ENCODE measurements around the gene HOXA9. TPM values are rescaled to one million over a fixed set of nuclear protein-coding genes. Genes with fewer than 3 reads are reported as not detected.

HOXA9 gene
- total and polyA plus RNA-seq, 3 experiments from 2014 or later, result not detected

- H3K27ac ChIP-seq (ENCODE audit: low read depth, low read length), result no peak overlapping the region
- Mint-ChIP-seq H3K4me1 (peaks cover 19 to 26% (median 19%) of the 10 kb centered on the region in 3 donors), H3K4me3 (peak overlapping the region in 1 of 7 donors; percentile 34), H3K36me3 (no peaks in the 10 kb centered on the region), H3K9me3 (peaks cover 0 to 11% (median 3%) of the 10 kb centered on the region in 5 donors), H3K27ac (peak overlapping the region in 1 of 8 donors; percentile 23), H3K27me3 (peaks cover 58 to 75% of the 10 kb centered on the region in 2 donors)
- H3K36me3 ChIP-seq (ENCODE audit: insufficient read depth, low read length), result no peaks in the 10 kb centered on the region
- peak in 1 of 5 donors; percentile 18 for DNase-seq
- H3K9me3 ChIP-seq (ENCODE audit: low read length), result no peaks in the 10 kb centered on the region
- H3K27me3 ChIP-seq (ENCODE audit: insufficient read depth, low read length, poor library complexity, severe bottlenecking), result peaks cover 50% of the 10 kb centered on the region
- no peak overlapping the region for H3K4me3 ChIP-seq (ENCODE audit: low read length)
- POLR2A ChIA-PET, result no interaction called here
- H3K4me1 ChIP-seq (ENCODE audit: insufficient read depth, low read length), result peaks cover 29% of the 10 kb centered on the region
- CTCF ChIA-PET, result interaction anchor here (1.0 to 5.2 kb wide), 5 partner anchors 10 to 494 kb away, joined by 3 to 31 read pairs (median 4); no protein-coding TSS in a partner anchor
Observed at GRCh38 chr7:27176524-27176845, 11.1 kb upstream of the HOXA9 start.

GRCh38 chr7:27175626-27176523 is 10.5 kb upstream of the HOXA9 start:
- DNase-seq, result peak in 1 of 5 donors; percentile 24
- peaks cover 20 to 27% (median 22%) of the 10 kb centered on the region in 3 donors for H3K4me1 Mint-ChIP-seq
- H3K27ac ChIP-seq (ENCODE audit: low read depth, low read length), result no peak overlapping the region
- H3K9me3 Mint-ChIP-seq, result peaks cover 0 to 11% (median 3%) of the 10 kb centered on the region in 5 donors
- H3K27me3 Mint-ChIP-seq, result peaks cover 61 to 75% of the 10 kb centered on the region in 2 donors
- no peak overlapping the region for H3K4me3 ChIP-seq (ENCODE audit: low read length)
- H3K4me1 ChIP-seq (ENCODE audit: insufficient read depth, low read length), result peaks cover 29% of the 10 kb centered on the region
- no peaks in the 10 kb centered on the region for H3K36me3 ChIP-seq (ENCODE audit: insufficient read depth, low read length)
- H3K27ac Mint-ChIP-seq, result no peak overlapping the region
- H3K27me3 ChIP-seq (ENCODE audit: insufficient read depth, low read length, poor library complexity, severe bottlenecking), result peaks cover 56% of the 10 kb centered on the region
- H3K36me3 Mint-ChIP-seq, result no peaks in the 10 kb centered on the region
- ChIA-PET CTCF (interaction anchor here (1.0 to 5.2 kb wide), 7 partner anchors 9 to 493 kb away, joined by 3 to 31 read pairs (median 4); no protein-coding TSS in a partner anchor), POLR2A (no interaction called here)
- no peaks in the 10 kb centered on the region for H3K9me3 ChIP-seq (ENCODE audit: low read length)
- peak overlapping the region in 1 of 7 donors; percentile 54 for H3K4me3 Mint-ChIP-seq

- no peak overlapping the region for H3K27ac ChIP-seq (ENCODE audit: low read depth, low read length)
- no peaks in the 10 kb centered on the region for H3K36me3 ChIP-seq (ENCODE audit: insufficient read depth, low read length)
- no peaks in the 10 kb centered on the region for H3K36me3 Mint-ChIP-seq
- CTCF ChIA-PET, result interaction anchor here (0.8 to 5.2 kb wide), 6 partner anchors 9 to 24 kb away, joined by 3 to 31 read pairs (median 5); no protein-coding TSS in a partner anchor
- no peak overlapping the region for H3K4me3 ChIP-seq (ENCODE audit: low read length)
- H3K27me3 ChIP-seq (ENCODE audit: insufficient read depth, low read length, poor library complexity, severe bottlenecking), result peaks cover 64% of the 10 kb centered on the region
- H3K4me3 Mint-ChIP-seq, result peak overlapping the region; percentile 2 to 83 (median 54)
- peak in 1 of 5 donors; percentile 27 for DNase-seq
- peaks cover 20 to 28% (median 22%) of the 10 kb centered on the region in 3 donors for H3K4me1 Mint-ChIP-seq
- H3K27ac Mint-ChIP-seq, result peak overlapping the region in 2 of 8 donors; percentile 33 to 65
- H3K4me1 ChIP-seq (ENCODE audit: insufficient read depth, low read length), result peaks cover 32% of the 10 kb centered on the region
- peaks cover 65 to 78% of the 10 kb centered on the region in 2 donors for H3K27me3 Mint-ChIP-seq
- no peaks in the 10 kb centered on the region for H3K9me3 ChIP-seq (ENCODE audit: low read length)
- H3K9me3 Mint-ChIP-seq, result peaks cover 0 to 11% (median 3%) of the 10 kb centered on the region in 5 donors
- POLR2A ChIA-PET, result no interaction called here
Observed at GRCh38 chr7:27174874-27175625, 9.7 kb upstream of the HOXA9 start.

GRCh38 chr7:27173956-27174873 is 8.9 kb upstream of the HOXA9 start, which contains the start of gene HOXA10:
Gene HOXA10, minus strand, starts transcription at chr7:27174320. Its CDS starts 14 bp downstream, at chr7:27174306.
- H3K4me1 ChIP-seq (ENCODE audit: insufficient read depth, low read length), result peaks cover 31% of the 10 kb centered on the region
- DNase-seq, result peak in 1 of 5 donors; percentile 38
- POLR2A ChIA-PET, result no interaction called here
- Mint-ChIP-seq H3K36me3 (no peaks in the 10 kb centered on the region), H3K9me3 (peaks cover 0 to 13% (median 3%) of the 10 kb centered on the region in 5 donors), H3K27me3 (peaks cover 60 to 75% of the 10 kb centered on the region in 2 donors), H3K4me3 (peak within 1 kb of the TSS; percentile 53 to 83 (median 62)), H3K27ac (peak within 1 kb of the TSS in 3 of 8 donors; percentile 24 to 65 (median 33)), H3K4me1 (peaks cover 14 to 28% (median 16%) of the 10 kb centered on the region in 3 donors)
- H3K36me3 ChIP-seq (ENCODE audit: insufficient read depth, low read length), result no peaks in the 10 kb centered on the region
- H3K4me3 ChIP-seq (ENCODE audit: low read length), result peak within 1 kb of the TSS; percentile 22
- CTCF ChIA-PET, result interaction anchor here (0.8 to 2.1 kb wide), 3 partner anchors 12 to 24 kb away, joined by 3 to 6 read pairs (median 4); no protein-coding TSS in a partner anchor
- no peaks in the 10 kb centered on the region for H3K9me3 ChIP-seq (ENCODE audit: low read length)
- no peak within 1 kb of the TSS for H3K27ac ChIP-seq (ENCODE audit: low read depth, low read length)
- peaks cover 65% of the 10 kb centered on the region for H3K27me3 ChIP-seq (ENCODE audit: insufficient read depth, low read length, poor library complexity, severe bottlenecking)

GRCh38 chr7:27173511-27173955 is 8.2 kb upstream of the HOXA9 start:
- peak in 1 of 5 donors; percentile 54 for DNase-seq
- CTCF ChIA-PET, result interaction anchor here (1.1 to 4.0 kb wide), 6 partner anchors 9 to 486 kb away, joined by 3 to 26 read pairs (median 4); partner anchors contain the start of gene HOXA11

GRCh38 chr7:27172823-27173510 is 7.6 kb upstream of the HOXA9 start:
- Mint-ChIP-seq H3K4me3 (peak overlapping the region in 6 of 7 donors; percentile 56 to 86 (median 74)), H3K27ac (peak overlapping the region in 2 of 8 donors; percentile 60 to 82), H3K4me1 (peaks cover 19 to 33% (median 22%) of the 10 kb centered on the region in 3 donors), H3K27me3 (peaks cover 63 to 74% of the 10 kb centered on the region in 2 donors), H3K36me3 (no peaks in the 10 kb centered on the region), H3K9me3 (peaks cover 0 to 16% (median 5%) of the 10 kb centered on the region in 5 donors)
- DNase-seq, result peak in 1 of 5 donors; percentile 46
- Histone ChIP-seq H3K4me1 (ENCODE audit: insufficient read depth, low read length) (peaks cover 31% of the 10 kb centered on the region), H3K27ac (ENCODE audit: low read depth, low read length) (no peak overlapping the region), H3K4me3 (ENCODE audit: low read length) (peak overlapping the region; percentile 22), H3K27me3 (ENCODE audit: insufficient read depth, low read length, poor library complexity, severe bottlenecking) (peaks cover 67% of the 10 kb centered on the region), H3K9me3 (ENCODE audit: low read length) (no peaks in the 10 kb centered on the region), H3K36me3 (ENCODE audit: insufficient read depth, low read length) (no peaks in the 10 kb centered on the region)
- POLR2A ChIA-PET, result interaction anchor here (0.8 kb wide), 1 partner anchor 13 kb away, joined by 3 read pairs; no protein-coding TSS in a partner anchor
- CTCF ChIA-PET, result interaction anchor here (0.7 to 4.0 kb wide), 7 partner anchors 10 to 486 kb away, joined by 3 to 26 read pairs (median 4); partner anchors contain the start of genes HOXA11 and HOXA6

More at GRCh38 chr7:27173511-27173955, 8.2 kb upstream of the HOXA9 start:
- Histone ChIP-seq H3K4me1 (ENCODE audit: insufficient read depth, low read length) (peaks cover 31% of the 10 kb centered on the region), H3K27me3 (ENCODE audit: insufficient read depth, low read length, poor library complexity, severe bottlenecking) (peaks cover 65% of the 10 kb centered on the region), H3K27ac (ENCODE audit: low read depth, low read length) (no peak overlapping the region), H3K4me3 (ENCODE audit: low read length) (no peak overlapping the region), H3K36me3 (ENCODE audit: insufficient read depth, low read length) (no peaks in the 10 kb centered on the region), H3K9me3 (ENCODE audit: low read length) (no peaks in the 10 kb centered on the region)
- Mint-ChIP-seq H3K27me3 (peaks cover 61 to 74% of the 10 kb centered on the region in 2 donors), H3K27ac (no peak overlapping the region), H3K4me1 (peaks cover 18 to 32% (median 19%) of the 10 kb centered on the region in 3 donors), H3K4me3 (peak overlapping the region in 1 of 7 donors; percentile 22), H3K36me3 (no peaks in the 10 kb centered on the region), H3K9me3 (peaks cover 0 to 15% (median 5%) of the 10 kb centered on the region in 5 donors)
- POLR2A ChIA-PET, result no interaction called here

Measured in CD8-positive, alpha-beta memory T cell (primary cell).